LNCAP (cell line): ENCODE data around the gene TRIM10.

Experiments used
- TF ChIP-seq, protein P1 (sequence below): fragments of 450-650 bp; IDR thresholded peaks from 2 replicates; pipeline ENCODE4 v1.5.1; 2017; ENCODE audit warnings: mild to moderate bottlenecking

TRIM10 gene

DNA sequence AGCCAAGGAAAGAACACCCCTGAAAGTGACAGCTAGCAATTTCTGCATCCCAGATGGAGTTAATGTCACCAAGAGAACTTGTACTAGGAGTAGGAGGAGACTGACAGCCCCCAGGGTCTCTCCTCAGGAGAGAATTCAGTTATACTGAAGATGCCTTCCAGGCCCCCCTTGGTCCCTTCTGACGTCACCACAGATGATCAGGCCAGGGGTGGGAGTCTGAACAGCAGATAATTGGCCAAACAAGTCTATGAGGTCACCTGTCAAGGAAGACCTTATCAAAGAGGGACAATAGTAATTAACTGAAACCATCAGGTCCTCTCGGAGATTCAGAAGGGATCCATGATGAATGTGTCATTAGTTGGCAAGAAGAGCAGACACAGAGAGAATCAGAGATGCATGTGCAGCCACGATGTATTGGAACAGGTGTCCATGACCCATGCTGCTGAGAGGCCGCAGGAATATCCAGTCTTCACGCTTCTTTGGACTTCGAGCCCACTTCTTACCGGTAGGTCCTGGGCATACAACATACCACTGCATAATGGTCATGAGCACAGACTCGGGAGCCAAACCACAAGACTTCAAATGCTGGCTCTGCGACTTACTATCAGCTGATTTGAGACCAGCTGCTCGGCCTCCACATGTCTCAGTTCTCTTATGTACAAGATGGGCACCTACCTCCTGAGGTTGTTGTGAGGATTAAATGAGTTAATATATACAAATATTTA is 10.2 kb downstream of the TRIM10 start:
- TF ChIP-seq, protein P1, sequence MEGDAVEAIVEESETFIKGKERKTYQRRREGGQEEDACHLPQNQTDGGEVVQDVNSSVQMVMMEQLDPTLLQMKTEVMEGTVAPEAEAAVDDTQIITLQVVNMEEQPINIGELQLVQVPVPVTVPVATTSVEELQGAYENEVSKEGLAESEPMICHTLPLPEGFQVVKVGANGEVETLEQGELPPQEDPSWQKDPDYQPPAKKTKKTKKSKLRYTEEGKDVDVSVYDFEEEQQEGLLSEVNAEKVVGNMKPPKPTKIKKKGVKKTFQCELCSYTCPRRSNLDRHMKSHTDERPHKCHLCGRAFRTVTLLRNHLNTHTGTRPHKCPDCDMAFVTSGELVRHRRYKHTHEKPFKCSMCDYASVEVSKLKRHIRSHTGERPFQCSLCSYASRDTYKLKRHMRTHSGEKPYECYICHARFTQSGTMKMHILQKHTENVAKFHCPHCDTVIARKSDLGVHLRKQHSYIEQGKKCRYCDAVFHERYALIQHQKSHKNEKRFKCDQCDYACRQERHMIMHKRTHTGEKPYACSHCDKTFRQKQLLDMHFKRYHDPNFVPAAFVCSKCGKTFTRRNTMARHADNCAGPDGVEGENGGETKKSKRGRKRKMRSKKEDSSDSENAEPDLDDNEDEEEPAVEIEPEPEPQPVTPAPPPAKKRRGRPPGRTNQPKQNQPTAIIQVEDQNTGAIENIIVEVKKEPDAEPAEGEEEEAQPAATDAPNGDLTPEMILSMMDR = no peak

DNA sequence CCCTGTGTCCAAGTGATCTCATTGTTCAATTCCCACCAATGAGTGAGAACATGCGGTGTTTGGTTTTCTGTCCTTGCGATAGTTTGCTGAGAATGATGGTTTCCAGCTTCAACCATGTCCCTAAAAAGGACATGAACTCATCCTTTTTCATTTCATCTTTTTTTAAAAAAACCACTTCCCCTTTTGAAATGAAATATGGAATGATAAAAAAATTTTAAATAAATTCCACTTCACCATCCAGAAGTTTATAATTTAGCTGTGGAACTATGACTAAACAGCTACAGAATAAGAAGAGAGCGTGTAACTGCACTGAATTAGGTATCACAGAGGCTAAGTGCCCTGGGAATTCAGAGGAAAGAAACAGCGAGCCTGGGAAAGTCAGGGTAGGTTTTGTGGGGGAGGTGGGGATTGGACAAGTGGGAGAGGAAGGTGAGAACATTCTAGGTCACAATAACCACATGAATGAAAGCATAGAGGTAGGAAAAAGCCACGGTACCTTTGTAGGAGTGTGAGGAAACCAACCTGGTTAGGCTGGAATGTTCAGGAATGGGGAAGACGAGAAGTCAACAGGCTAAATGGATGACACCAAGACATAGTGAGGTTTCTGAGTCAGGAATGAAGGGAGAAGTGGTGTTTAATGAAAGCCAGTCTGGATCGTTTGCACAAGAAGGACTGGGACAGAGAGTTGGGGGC is 11.0 kb downstream of the TRIM10 start:
- TF ChIP-seq, protein P1 = no peak

GRCh38 chr6:30149234-30149633 is 11.8 kb downstream of the TRIM10 start:
- TF ChIP-seq, protein P1 = no peak

DNA sequence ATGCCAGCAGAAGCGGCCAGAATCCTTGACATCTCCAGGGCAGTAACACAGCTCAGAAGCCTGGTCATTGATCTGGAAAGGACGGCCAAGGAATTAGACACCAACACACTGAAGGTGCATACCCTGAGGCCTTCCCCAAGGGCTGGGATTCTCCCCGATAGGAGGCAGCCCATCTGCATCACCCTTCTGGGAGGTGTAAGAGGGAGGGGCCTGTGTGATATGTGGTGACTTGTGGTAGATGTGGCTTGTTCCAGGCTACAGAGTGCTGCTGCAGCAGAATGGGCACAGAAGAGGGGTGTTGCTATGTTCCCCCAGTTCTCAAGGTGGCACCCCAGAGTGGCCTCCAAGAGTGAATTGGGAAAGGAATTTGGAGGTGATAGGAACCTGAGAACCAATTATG is 13.9 kb downstream of the TRIM10 start:
- TF ChIP-seq, protein P1 = no peak

DNA sequence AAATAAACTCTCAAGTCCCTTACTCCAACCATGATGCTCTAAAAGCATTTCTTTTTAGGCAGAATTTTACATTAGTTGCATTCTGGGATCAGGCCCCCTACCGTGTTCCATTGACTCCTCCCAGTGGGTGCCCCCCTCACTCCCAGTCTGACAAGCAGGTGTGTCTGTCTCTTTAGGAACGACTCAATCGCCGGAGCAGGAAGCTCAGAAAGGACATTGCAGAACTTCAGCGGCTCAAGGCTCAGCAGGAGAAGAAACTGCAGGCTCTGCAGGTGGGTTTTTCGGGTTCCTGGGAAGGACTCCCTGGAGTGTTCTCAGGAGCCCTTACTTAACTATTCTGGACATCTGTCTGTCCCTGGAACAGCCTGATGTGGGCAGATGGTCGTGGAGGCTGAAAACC is 15.2 kb downstream of the TRIM10 start:
- TF ChIP-seq, protein P1 = no peak

DNA sequence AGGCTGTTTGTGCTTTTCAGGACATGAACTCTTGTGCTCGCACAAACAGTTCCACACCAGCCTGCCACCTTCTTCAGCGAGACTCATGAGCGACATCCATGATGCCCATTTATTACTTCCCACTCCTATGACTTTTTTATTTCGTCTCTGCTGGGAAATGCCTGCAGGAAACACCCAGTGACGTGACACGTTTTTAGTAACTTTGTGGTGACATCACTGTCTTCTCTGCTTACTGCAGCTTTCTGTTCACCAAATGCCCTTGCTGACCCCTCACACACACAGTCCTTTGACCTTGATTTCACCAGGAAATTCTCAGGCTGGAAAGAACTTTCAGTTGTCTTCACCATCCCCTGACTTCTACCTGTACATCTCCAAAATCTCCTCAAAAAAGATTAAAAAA is 16.2 kb downstream of the TRIM10 start:
- TF ChIP-seq, protein P1 = no peak

DNA sequence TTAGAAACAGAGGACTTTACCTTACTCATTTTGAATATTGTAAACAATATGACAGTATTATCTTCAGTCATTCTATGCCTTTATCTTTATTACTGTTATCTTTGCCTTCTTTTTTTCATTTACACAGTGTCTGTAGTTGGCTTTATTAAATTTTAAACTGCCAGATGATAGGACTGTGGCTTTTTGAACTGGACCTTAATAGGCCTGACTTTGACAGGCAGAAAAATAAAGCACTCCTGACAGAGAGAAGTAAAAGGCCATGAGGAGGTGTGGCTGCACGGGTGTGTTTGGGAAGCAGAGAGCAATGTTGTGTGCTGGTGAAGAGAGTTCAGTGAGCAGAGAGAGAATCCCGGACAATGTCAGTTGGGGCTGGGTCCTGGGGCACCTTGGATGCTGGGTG is 17.2 kb downstream of the TRIM10 start:
- TF ChIP-seq, protein P1 = no peak
